GM19463 (cell line): ENCODE data around the gene IMMP2L.
A peak's percentile ranks its signal among the peaks of the same experiment; 100 is the strongest.
"Not testable (repeated sequence)": the region's sequence is repeated elsewhere in the genome, so short reads cannot be mapped to it uniquely, and the experiment has no call there.

ENCODE experiments used
- ATAC-seq: cut with Tn5 transposase; IDR thresholded peaks from one replicate; pipeline ENCODE4 v1.9.1; 2021; ENCODE audit warnings: mild to moderate bottlenecking, moderate library complexity; ENCODE audit not compliant: unreplicated experiment

Gene IMMP2L

DNA sequence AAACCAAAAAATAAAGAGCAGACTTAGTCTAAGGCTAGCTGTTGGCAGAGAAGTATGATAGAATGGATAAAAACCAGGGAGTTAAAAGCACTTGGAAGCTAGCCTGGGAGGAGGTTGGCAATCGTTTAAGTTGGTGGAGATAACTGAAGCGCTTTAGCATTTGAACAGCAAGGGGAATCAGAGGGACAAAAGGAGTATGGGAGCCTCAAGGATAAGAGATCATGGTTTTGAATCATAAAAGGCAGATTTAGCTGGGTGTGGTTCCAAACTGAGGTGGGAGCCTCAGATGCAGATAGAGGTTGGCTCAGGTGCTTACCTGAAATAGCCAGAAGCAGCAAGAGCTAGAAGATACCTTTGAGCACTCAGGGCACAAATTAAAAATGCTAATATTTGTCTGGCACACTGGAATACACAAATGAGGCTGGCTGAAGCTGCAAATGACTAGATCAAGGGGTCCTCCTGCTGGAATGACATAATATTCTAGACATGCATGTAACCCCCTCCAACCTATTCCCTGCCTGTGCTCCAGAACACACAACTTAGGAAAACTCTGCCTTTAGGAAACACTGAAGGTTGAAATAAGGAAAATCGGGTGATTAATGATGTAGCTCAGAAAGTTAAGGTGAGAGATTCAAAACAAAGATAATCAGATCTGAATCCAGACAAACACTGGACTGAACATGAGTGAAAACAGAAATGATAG, 843.6 kb downstream of the IMMP2L start:
- ATAC-seq, result no peak

DNA sequence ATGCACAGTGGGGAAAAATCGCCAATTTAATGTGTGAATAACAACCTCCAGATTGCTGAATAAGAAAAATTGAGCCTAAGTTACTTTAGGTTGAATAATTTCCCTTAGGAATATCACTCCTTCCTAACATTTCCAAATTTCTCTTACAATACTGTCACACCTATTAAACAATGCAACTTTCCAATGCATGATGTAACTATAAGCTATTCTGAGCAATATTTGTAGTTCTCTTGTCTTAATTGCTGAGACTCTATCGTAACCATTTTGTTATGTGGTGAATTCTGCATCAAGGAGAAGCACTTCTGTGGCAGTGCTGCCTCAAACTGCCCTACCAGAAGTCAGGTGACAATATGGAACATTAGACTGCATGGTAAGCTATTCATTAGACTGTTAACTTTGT, 858.1 kb downstream of the IMMP2L start:
- ATAC-seq, result no peak

DNA sequence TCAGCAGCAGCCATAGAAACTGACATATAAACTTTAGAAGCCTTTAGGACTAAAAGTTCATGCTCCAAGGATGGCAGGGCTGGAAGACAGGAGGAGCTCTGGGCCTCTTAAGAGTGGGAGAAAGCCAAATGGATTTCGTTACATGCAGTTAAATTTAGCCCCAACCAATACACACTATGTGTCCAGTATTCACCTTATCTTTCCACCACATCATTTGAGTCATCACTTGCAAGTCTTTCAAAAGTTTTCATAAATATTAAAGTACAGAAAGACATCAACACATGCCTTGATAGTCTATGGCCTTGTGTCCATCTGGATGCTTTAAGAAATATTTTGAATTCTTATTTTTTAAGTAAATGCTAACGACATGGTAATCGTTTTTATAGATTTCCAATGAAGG, 863.7 kb downstream of the IMMP2L start:
- ATAC-seq, result no peak

DNA sequence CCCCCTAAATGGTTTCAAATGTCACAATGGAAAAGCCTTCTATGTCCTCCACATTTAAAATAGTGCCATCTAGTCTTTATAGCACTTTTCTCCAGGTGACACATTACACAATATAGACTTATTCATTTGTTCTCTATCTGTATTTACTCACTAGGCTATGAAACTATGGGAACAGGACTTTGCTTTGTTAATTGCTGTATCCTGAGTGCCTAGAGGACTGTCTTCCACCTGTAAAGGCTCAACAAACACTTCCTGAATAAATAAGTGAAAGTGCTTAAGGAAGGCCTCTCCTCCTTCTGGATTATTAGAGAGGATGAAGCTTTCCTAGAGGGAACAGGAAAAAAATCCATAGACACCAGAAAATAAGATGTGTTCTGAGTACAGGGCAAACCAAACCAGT, 868.9 kb downstream of the IMMP2L start:
- ATAC-seq, result no peak

DNA sequence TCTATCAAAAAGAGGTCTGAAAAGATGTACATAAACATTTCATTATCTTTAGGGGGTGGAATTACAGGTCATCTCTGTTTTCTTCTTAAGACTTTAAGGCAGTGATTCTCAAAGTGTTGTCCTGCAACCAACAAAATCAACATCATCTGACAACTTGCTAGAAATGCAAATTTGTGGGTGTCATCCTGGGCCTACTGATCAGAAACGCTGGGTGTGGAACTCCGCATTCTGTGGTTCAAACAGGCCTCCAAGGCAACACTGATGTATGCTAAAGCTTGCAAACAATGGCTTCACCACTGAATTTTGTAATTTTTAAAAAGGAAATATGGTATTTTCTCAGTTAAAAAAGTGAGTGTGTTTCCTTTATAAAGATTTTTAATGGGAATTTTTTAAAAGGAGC, 873.4 kb downstream of the IMMP2L start:
- ATAC-seq, result no peak

DNA sequence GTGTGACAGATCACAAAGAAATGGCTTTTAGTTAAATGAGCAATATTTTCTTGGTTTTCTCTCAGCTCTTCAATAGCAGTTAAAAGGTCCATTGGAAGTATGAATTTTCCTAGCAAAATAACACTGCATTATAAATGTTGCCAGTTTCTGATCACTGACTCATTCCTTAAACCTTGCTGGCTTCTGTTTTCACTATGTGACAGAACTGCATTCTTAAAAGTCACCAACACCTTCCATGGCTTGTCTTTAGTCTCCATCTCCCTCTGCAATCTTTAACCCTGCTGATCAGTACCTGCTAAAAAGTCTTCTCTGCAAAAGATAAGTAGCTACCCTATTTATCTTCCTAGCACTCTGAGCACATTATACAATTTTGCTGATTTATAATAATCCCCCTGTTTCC, 876.4 kb downstream of the IMMP2L start:
- ATAC-seq, result no peak

DNA sequence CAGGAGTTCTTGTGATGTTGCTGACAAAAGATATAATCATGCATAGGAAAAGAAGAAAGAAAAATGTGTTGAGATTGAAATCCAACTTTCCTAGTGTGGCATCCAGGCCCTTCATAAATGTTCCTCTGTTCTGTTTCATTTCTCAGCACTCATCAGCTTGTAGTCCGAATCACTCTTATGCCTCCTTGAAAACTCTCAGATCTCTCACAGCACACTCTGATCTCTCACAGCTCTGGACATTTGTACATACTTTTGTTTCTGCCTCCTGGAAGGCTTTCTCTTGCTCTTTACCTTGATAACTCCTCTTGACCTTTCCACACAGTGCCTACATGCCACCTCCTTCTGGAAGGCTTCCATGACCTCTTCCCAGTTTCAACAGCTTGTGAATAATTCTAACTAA, 880.4 kb downstream of the IMMP2L start:
- ATAC-seq, result no peak

DNA sequence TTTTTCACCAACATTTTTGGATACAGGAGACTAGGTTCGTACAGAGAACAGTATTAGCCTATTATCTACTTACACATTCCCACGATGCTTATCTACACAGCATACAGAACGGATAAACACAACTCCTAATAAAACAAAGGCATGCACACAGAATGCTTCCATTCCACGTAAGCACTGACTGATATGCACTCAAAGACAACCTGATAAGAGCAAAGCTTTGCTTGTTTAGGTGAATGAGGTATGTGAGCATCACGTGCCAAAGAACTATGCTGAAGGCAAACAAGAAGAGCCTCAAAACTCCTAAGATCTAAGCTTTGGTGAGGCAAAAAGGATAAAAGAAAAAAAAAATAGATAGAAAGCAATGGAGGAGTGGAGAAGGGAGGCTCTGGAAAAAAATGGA, 884.9 kb downstream of the IMMP2L start:
- ATAC-seq, result no peak

DNA sequence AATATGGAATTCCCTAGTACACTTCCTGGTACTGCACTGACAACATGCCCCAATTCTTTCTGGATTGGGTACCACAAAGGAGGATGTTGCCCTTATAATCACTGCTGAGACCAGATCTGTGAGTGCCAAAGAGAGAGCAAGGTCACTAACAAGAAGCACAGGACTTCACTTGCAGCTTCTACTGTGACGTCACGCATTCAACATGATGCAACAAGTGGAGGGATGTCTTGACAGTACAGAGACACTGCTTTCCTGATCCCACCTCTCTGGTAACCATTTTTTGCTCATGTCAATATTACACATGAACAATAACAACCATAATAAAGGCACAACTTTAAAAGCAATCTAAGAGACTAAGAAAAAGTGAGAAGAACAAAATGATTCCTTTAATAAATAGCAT, 885.5 kb downstream of the IMMP2L start:
- ATAC-seq, result no peak

DNA sequence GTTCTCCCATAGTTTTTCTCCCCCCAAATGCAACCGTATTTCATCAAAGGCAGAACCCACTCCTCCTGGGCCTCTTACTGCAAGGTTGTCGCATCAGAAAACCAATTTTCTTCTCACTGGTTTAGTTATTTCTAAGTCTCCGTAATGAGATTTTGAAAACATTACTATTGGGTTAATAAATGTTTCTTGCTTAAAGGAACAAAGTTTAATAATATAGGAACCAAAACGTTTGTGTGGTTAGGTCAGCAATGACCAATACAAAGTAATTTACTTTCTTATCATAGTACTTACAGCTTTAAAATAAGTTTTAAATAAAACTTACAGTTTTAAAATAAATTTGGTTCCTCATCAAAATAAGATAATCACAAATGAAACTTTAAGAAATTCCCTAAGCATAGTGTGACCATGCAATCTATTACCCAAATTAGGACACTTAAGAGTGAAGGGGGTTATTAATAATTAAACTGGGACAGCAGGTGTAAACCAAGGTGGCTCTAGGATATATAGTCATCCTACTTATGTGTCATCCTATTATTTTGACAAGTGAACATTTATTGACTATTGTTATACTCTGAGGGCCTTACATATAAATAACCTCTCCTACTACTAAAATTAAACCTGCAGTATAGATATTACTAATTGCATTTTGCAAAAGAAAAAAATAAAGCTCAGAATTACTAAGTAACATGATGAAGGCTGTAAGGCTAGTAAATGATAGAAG, 886.7 kb downstream of the IMMP2L start:
- ATAC-seq, result peak; percentile 85

DNA sequence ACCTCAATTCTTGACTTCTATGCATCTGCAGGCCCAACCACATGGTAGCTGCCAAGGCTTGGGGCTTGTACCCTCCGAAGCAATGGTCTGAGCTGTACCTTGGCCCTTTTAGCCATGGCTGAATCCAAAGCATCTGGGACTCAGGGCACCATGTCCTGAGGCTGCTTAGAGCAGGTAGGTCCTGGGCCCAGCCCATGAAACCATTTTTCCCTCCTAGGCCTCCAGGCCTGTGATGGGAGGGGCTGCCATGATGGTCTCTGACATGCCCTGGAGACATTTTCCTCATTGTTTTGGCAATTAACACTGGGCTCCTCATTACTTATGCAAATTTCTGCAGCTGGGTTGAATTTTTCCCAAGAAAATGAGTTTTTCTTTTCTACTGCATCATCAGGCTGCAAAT, 889.1 kb downstream of the IMMP2L start:
- no peak for ATAC-seq

DNA sequence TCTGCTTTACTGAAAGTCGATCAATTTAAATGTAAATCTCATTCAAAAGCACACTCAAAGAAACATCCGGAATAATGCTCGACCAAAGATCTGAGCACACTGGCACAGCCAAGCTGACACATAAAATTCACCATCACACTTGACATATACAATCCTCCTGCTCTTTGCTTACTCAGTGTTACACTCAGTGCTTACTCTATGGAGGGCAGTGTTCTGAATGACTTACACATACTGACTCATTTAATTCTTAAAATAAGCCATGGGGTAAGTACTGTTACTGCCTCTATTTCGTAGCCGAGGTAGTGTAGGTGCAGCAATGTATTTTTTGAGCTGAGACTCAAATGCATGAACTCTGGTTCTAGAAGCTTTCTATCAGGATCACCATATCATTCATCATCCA, 892.9 kb downstream of the IMMP2L start:
- no peak for ATAC-seq

DNA sequence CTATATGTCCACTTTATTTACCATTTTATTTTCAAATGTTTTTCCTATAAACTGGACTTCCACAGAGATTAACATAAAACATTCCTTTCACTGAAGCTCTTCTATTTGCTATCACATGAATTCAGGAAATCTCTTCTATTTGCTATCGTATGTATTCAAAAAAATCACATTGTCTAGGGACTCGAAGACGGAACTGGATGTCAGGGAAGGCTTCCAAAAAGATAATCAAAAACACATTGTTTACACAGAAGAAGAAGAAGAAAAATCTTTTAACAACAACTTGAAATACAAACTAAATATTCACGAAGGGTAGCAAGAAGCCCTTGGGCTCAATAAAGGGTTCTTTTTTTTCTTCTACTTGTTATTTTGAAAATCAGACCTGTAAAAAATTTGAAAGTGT, 897.5 kb downstream of the IMMP2L start:
- ATAC-seq, result no peak

DNA sequence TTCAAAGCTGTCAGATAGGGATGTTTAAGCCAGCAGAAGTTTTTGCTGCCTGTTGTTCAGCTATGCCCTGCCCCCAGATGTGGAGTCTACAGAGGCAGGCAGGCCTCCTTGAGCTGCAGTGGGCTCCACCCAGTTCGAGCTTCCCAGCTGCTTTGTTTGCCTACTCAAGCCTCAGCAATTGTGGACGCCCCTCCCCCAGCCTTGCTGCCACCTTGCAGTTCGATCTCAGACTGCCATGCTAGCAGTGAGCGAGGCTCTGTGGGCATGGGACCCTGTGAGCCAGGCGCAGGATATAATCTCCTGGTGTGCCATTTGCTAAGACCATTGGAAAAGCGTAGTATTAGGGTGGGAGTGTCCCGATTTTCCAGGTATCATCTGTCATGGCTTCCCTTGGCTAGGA, 901.7 kb downstream of the IMMP2L start:
- ATAC-seq, result not testable (repeated sequence)

DNA sequence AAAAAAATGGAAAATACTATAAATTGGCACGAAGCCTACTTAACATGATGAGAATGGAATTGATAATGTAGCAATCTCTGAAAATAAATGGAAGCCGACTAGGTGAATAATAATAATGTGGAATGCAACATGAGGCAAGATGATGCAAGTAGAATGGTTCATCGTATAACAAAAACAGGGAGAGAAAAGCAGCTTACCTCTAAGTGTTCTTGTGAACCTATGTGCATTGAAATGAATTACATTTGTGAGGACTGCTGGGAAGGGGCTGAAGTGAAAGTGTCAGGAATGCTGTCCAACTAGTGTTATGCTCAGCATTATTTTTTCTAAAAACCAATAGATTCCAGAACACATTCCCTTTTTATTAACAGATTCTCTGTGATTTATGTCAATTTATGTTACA, 912.0 kb downstream of the IMMP2L start:
- ATAC-seq, result no peak

DNA sequence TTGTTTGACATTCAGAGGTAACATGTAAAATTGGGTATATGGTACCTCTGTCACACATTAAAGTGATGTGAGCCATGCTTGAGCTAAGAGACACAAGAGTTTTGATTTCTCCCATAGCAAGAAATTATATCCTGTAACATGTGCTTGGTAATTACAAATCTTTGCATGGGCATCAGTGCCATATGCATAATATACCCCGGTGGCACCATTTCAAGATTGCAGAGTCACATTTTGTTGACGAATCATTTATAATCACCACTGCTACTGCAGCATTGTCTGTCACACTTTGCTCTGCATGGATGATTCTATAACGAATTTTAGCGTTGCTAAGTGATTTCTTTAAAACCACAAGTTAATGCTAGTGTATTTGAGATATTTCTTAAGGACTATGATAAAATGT, 915.0 kb downstream of the IMMP2L start:
- no peak for ATAC-seq

DNA sequence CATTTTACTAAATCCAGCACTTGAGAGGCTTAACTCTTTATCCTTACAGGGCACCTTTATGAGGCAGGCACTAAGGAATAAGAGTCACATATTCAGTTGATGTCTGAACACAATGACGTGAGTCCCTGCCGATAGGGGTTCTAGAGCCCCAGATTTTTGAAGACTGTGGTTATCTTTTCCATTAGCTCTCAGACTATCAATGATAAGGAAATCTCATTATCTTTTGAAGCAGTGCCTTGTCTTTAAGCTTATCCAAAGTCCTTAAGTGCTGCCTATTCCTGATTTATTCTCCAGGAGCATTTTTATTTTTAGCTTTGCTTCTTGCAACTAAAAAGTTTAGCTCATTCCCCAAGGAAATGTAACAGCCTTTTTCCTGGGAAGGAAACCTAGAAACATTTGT, 915.5 kb downstream of the IMMP2L start:
- no peak for ATAC-seq

DNA sequence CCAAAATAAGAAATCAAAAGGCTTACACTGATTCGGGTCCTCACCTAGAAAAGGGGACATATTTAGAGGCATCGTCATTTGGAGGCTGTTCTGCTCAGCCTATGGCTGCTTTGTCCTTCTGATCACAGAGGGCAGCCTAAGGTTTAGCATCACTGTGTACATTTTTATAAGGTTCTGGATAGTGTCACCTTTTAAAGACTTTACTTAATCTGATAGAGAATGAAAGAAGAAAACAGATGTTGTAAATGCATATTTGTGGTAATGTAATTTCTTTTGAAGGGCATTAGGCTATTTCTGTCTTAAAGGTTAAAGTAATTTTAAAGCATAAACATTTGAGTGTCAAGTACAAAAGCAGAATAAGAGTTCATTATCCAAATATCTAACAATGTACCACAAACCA, 916.7 kb downstream of the IMMP2L start:
- no peak for ATAC-seq

DNA sequence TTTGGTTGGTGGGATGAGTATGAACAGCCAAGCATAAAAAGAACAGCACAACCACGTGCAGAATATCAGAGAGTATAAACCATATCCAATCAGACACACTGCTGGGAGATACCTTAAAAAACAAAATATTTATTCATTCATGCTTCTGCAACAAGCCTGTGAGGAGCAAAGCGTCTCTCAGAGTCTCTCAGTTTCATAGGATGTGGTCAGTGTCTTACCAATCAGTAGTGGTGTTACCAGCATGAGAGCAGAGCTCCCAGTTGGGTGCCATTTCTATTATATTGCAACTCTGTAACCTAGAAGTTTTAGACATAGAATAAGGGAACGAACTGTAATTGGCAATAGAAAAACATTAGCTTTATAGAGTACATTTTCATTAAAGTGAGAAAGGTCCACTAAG, 917.2 kb downstream of the IMMP2L start:
- no peak for ATAC-seq

DNA sequence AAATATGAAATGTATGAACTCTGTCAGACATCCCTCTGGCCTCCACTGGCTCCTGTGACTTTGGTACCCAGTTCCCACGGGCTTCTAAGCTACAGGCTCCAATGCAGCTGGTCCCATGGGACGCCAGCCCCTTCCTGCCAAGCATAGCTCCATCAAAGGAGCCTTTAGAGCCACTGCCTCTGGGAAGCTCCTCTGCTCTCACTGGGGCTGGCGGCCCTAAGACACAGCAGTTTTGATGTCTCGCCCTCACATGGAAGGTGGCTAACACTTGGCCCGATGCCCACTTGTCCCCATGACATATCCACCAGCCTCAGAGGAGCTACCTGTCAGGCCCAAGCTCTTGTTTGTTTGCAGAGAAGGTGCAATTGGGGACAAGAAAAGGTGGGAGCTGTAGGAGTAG, 925.0 kb downstream of the IMMP2L start:
- ATAC-seq, result no peak

DNA sequence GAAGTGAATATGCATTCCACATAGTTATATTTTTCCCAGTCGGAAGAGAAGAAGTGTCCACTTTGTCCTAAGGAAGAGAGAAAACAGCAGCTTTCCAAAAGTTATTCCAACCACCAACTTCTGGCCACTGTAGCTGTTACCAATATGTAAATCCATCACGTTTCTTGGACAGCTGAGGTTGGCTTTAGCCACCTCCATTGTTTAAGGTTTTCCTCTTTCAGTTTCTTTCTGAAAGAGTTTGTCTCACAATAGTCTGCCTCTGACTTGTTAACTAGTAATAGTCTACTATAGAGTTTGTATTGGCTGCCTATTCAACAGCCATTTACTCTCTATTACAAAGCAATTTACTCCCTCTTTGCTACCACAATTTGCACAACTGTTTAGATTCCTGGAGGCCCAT, 929.0 kb downstream of the IMMP2L start:
- peak; percentile 52 for ATAC-seq

DNA sequence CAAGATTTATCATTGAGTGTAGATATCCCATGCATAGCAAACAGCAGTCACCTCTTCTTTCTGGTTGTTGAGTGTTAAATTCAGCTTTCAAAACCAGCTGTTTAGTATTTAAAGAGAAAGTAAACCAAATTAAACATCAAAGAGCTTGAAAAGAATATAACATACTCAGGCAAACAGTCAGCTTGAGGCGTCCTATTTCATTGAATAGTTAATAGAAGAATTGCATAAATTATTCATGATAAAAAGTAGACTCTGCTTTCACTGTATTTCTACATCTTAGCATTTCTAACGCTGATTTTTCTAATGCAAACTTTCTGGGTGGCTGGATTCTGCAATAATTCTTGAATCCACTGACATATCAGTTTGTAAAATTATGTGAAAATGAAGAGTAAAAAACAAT, 935.9 kb downstream of the IMMP2L start:
- no peak for ATAC-seq

DNA sequence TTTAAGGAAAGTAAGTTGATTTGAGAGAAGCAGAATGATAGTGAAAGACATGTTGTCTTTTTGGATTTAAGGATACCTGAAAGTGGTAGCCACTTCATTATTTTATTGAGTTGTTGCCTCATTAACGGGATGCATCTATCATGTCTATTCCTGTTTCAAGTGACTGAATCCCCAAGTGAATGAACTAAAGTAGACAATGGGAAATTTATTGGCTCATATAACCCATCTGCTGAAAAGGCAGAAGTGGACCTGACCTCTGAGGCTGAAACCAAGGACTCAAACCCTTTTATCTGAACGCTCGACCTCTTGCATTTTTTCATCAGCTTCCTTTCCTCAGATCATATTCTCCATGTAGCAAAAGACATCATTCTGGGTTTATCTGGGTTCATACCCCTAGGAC, 937.0 kb downstream of the IMMP2L start:
- no peak for ATAC-seq
